NCI-H1092 (cell line): Measurements from ENCODE around the gene OR11H1.
"Not testable (repeated sequence)": the region's sequence is repeated elsewhere in the genome, so short reads cannot be mapped to it uniquely, and the experiment has no call there.

Experiments used
- DNase-seq: peaks from one replicate; lab custom pipeline; 2025; lab: John Stamatoyannopoulos, UW

The OR11H1 gene

GRCh38 chr22:15527892-15528291 lies at the start of gene OR11H1:
OR11H1 (plus strand) TSS chr22:15528192; CDS start chr22:15528192, 0 bp downstream.
- DNase-seq = not testable (repeated sequence)

- DNase-seq = not testable (repeated sequence)
These were observed 18.0 kb upstream of the OR11H1 start for GRCh38 chr22:15509967-15510366.

- not testable (repeated sequence) for DNase-seq
These were observed 12.1 kb upstream of the OR11H1 start for GRCh38 chr22:15515896-15516295.

- not testable (repeated sequence) for DNase-seq
These were observed 25.8 kb downstream of the OR11H1 start for GRCh38 chr22:15553767-15554166.

- DNase-seq = not testable (repeated sequence)
These were observed 35.5 kb downstream of the OR11H1 start for GRCh38 chr22:15563461-15563860.

GRCh38 chr22:15565063-15565462 lies 37.1 kb downstream of the OR11H1 start:
- DNase-seq = not testable (repeated sequence)
